H1 (cell line): Measurements from ENCODE around the gene MRI1. TPM values are rescaled to one million over a fixed set of nuclear protein-coding genes. Genes with fewer than 3 reads are reported as not detected.

Experiments used
- CHD7 ChIP-seq: fragments of 300-600 bp; sonication (generic); IDR thresholded peaks from 2 replicates; pipeline ENCODE4 v1.7.1; 2012; ENCODE audit warnings: low read length, moderate library complexity, mild to moderate bottlenecking, inconsistent platforms; ENCODE audit not compliant: insufficient replicate concordance
- CTBP2 ChIP-seq: IDR thresholded peaks from 2 replicates; pipeline ENCODE4 v1.7.0; 2011; ENCODE audit warnings: borderline replicate concordance, mild to moderate bottlenecking, moderate library complexity, mixed read lengths, low read length; ENCODE audit not compliant: insufficient read depth, insufficient read length
- E2F6 ChIP-seq: IDR thresholded peaks from 2 replicates; pipeline ENCODE4 v1.6.1; 2012; ENCODE audit warnings: inconsistent platforms
- EZH2 ChIP-seq: fragments of 200-600 bp; sonication (generic); IDR thresholded peaks from 2 replicates; pipeline ENCODE4 v1.7.1; 2012; ENCODE audit warnings: low read depth, mild to moderate bottlenecking, moderate library complexity, low read length, inconsistent platforms; ENCODE audit not compliant: severe bottlenecking
- KDM5A ChIP-seq: fragments of 200-600 bp; IDR thresholded peaks from 2 replicates; pipeline ENCODE4 v1.7.1; 2012; ENCODE audit warnings: mild to moderate bottlenecking, low read length, inconsistent platforms, mixed read lengths
- SIRT6 ChIP-seq: IDR thresholded peaks from one replicate; pipeline ENCODE4 v1.7.1; 2012; ENCODE audit warnings: low read length, inconsistent platforms
- SIX5 ChIP-seq: IDR thresholded peaks from 2 replicates; pipeline ENCODE4 v1.6.1; 2011; ENCODE audit warnings: mild to moderate bottlenecking, low read depth, low read length
- SP1 ChIP-seq: IDR thresholded peaks from 2 replicates; pipeline ENCODE4 v1.6.1; 2011; ENCODE audit warnings: low read depth, low read length
- TBP ChIP-seq: IDR thresholded peaks from 2 replicates; pipeline ENCODE4 v1.6.1; 2011; ENCODE audit warnings: low read depth, low read length, improper control_type of control experiment
- polyA plus RNA-seq, 7 experiments: library from polyadenylated mRNA; depleted of rRNA in 3 of 7; stranded (reverse) in 5 of 7; unstranded in 2 of 7; fragments of >200 nt in 5 of 7; fragments of 200-250 nt in 2 of 7; gene quantifications; 1 replicate in 5 of 7; 2 replicates in 1 of 7; 4 replicates in 1 of 7; pipeline versions ENCODE4 v1.2.1 to v1.2.3, GENCODE V29; 2011 to 2013; ENCODE audit warnings: missing spikeins in 2 of 7, mixed read lengths in 2 of 7
- total RNA-seq: library from RNA; stranded (reverse); fragmentation: NEBNext Ultra II Directional; extraction: Animal tissue kit (Norgen Biotek cat#: 25700); gene quantifications from 2 replicates; pipeline ENCODE4 v1.2.1, GENCODE V29; 2021

Gene MRI1
- total and polyA plus RNA-seq, 2 of the 8 experiments (the other 6 are each of a cell fraction or from before 2014, with no cell fraction given), result 24.5 to 29.5 TPM

GRCh38 chr19:13794757-13795589, 30.7 kb downstream of the MRI1 start, which contains the start of gene ZSWIM4 (continued):
- TF ChIP-seq SIRT6 (no peak), KDM5A (no peak), CHD7 (no peak), EZH2 (no peak), E2F6 (no peak), CTBP2 (no peak), SIX5 (no peak), SP1 (peak; percentile 99), TBP (peak; percentile 87)
